ENCODE data around the gene DCDC1.
"Not testable (repeated sequence)": the region's sequence is repeated elsewhere in the genome, so short reads cannot be mapped to it uniquely, and the experiment has no call there.

The DCDC1 gene

GRCh38 chr11:30983776-30984441, 385.6 kb downstream of the DCDC1 start:
- DNase-seq (ENCODE audit: low read depth): no peak
- Histone ChIP-seq H3K9me3 (ENCODE audit: control insufficient read depth, low read length) (no peaks in the 10 kb centered on the region), H3K4me3 (ENCODE audit: low read length) (peak overlapping the region; percentile 17)

DNA sequence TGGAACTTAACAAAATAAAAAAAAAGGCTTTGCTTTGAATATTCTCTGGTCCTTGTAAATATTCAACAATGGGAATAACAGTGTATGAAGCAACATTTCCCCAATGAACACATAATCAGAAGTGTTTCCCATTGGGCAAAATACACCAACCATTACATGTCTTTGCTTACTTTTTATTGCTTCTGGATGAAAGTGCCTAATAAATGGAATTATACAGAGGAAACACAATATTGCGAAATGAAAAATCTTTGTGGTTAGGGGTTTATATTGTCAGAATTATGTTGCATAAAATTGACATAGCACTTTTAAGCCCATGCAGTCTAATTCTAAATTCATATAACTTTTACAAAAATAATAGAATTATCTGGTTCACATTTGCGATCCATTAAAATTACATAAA, 386.4 kb downstream of the DCDC1 start:
- Histone ChIP-seq H3K36me3 (ENCODE audit: control insufficient read depth, insufficient read depth, low read length, severe bottlenecking) (no peaks in the 10 kb centered on the region), H3K4me1 (ENCODE audit: control insufficient read depth, insufficient read depth, low read length) (peaks cover 10% of the 10 kb centered on the region), H3K4me3 (ENCODE audit: low read length) (no peak overlapping the region), H3K9ac (ENCODE audit: low read length) (no peak overlapping the region), H3K27me3 (replicated peaks; ENCODE audit: control insufficient read depth, insufficient read depth, low read length) (no peaks in the 10 kb centered on the region), H3K9me3 (ENCODE audit: control insufficient read depth, low read length) (no peaks in the 10 kb centered on the region)
- no peak for DNase-seq (ENCODE audit: low read depth)

More at GRCh38 chr11:30983776-30984441, 385.6 kb downstream of the DCDC1 start:
- Histone ChIP-seq H3K4me1 (ENCODE audit: control insufficient read depth, insufficient read depth, low read length) (peaks cover 10% of the 10 kb centered on the region), H3K36me3 (ENCODE audit: control insufficient read depth, insufficient read depth, low read length, severe bottlenecking) (no peaks in the 10 kb centered on the region), H3K9ac (ENCODE audit: low read length) (no peak overlapping the region), H3K27me3 (replicated peaks; ENCODE audit: control insufficient read depth, insufficient read depth, low read length) (no peaks in the 10 kb centered on the region)

DNA sequence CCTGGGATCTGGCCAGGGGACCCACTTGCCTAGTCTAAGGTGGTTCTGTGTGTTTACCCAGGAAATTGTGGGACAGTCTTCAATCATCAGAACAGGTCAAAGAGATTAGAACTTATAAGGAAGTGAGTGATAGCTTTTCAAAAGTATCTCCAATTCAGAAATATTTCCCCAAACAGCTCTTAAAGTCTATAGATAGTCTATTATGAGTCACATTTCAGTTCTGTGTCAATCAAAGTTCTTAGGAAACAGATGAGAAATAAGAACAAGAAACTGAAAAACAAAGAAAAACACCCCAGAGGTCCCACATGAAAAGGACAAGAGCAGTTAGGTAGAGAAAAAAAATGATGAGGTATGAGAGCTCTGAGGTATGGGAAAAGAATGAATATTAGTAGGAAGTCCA, 402.0 kb downstream of the DCDC1 start:
- Histone ChIP-seq H3K36me3 (ENCODE audit: control insufficient read depth, insufficient read depth, low read length, severe bottlenecking) (no peaks in the 10 kb centered on the region), H3K9ac (ENCODE audit: low read length) (no peak overlapping the region), H3K4me1 (ENCODE audit: control insufficient read depth, insufficient read depth, low read length) (no peaks in the 10 kb centered on the region), H3K9me3 (ENCODE audit: control insufficient read depth, low read length) (peaks cover 3% of the 10 kb centered on the region), H3K27me3 (replicated peaks; ENCODE audit: control insufficient read depth, insufficient read depth, low read length) (peaks cover 4% of the 10 kb centered on the region), H3K4me3 (ENCODE audit: low read length) (no peak overlapping the region)
- DNase-seq (ENCODE audit: low read depth): no peak

- Histone ChIP-seq H3K9ac (ENCODE audit: low read length) (no peak overlapping the region), H3K4me3 (ENCODE audit: low read length) (no peak overlapping the region), H3K36me3 (ENCODE audit: control insufficient read depth, insufficient read depth, low read length, severe bottlenecking) (no peaks in the 10 kb centered on the region), H3K27me3 (replicated peaks; ENCODE audit: control insufficient read depth, insufficient read depth, low read length) (peaks cover 4% of the 10 kb centered on the region), H3K4me1 (ENCODE audit: control insufficient read depth, insufficient read depth, low read length) (no peaks in the 10 kb centered on the region), H3K9me3 (ENCODE audit: control insufficient read depth, low read length) (no peaks in the 10 kb centered on the region)
- DNase-seq (ENCODE audit: low read depth): peak; percentile 41
Measured at GRCh38 chr11:30960387-30960992, 409.0 kb downstream of the DCDC1 start.

GRCh38 chr11:30956751-30957150, 412.8 kb downstream of the DCDC1 start:
- no peaks in the 10 kb centered on the region for H3K36me3 ChIP-seq (ENCODE audit: control insufficient read depth, insufficient read depth, low read length, severe bottlenecking)
- H3K4me3 ChIP-seq (ENCODE audit: low read length): no peak overlapping the region
- H3K4me1 ChIP-seq (ENCODE audit: control insufficient read depth, insufficient read depth, low read length): no peaks in the 10 kb centered on the region
- H3K27me3 ChIP-seq (replicated peaks; ENCODE audit: control insufficient read depth, insufficient read depth, low read length): no peaks in the 10 kb centered on the region
- H3K9me3 ChIP-seq (ENCODE audit: control insufficient read depth, low read length): no peaks in the 10 kb centered on the region
- no peak for DNase-seq (ENCODE audit: low read depth)
- no peak overlapping the region for H3K9ac ChIP-seq (ENCODE audit: low read length)

DNA sequence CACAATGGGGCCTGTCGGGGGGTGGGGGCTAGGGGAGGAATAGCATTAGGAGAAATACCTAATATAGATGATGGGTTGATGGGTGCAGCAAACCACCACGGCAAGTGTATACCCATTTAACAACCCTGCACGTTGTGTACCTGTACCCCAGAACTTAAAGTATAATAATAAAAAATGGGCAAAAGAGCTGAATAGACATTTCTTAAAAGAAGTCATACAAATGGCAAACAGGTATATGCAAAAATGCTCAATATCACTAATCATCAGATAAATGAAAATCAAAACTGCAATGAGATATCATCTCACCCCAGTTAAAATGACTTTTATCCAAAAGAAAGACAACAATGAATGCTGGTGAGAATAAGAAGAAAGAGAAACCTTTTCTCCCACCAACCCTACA, 419.7 kb downstream of the DCDC1 start:
- H3K36me3 ChIP-seq (ENCODE audit: control insufficient read depth, insufficient read depth, low read length, severe bottlenecking): no peaks in the 10 kb centered on the region
- H3K9ac ChIP-seq (ENCODE audit: low read length): no peak overlapping the region
- no peak for DNase-seq (ENCODE audit: low read depth)
- no peaks in the 10 kb centered on the region for H3K27me3 ChIP-seq (replicated peaks; ENCODE audit: control insufficient read depth, insufficient read depth, low read length)
- no peak overlapping the region for H3K4me3 ChIP-seq (ENCODE audit: low read length)
- H3K4me1 ChIP-seq (ENCODE audit: control insufficient read depth, insufficient read depth, low read length): no peaks in the 10 kb centered on the region
- peaks cover 2% of the 10 kb centered on the region for H3K9me3 ChIP-seq (ENCODE audit: control insufficient read depth, low read length)

DNA sequence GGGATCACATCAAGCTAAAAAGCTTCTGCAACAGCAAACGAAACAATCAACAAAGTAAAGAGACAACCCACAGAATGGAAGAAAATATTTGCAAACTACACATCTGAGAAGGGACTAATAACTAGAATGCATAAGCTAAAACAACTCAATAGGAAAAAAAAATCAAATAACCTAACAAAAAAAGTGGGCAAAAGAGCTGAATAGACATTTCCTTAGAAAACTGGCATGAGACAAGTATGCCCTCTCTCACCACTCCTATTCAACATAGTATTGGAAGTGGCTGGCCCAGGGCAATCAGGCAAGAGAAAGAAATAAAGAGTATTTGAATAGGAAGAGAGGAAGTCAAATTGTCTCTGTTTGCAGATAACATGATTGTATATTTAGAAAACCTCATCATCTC, 421.8 kb downstream of the DCDC1 start:
- not testable (repeated sequence) for H3K4me3 ChIP-seq (ENCODE audit: low read length); H3K9me3 ChIP-seq (ENCODE audit: control insufficient read depth, low read length); H3K27me3 ChIP-seq (replicated peaks; ENCODE audit: control insufficient read depth, insufficient read depth, low read length); DNase-seq (ENCODE audit: low read depth); H3K4me1 ChIP-seq (ENCODE audit: control insufficient read depth, insufficient read depth, low read length); H3K36me3 ChIP-seq (ENCODE audit: control insufficient read depth, insufficient read depth, low read length, severe bottlenecking); H3K9ac ChIP-seq (ENCODE audit: low read length)

DNA sequence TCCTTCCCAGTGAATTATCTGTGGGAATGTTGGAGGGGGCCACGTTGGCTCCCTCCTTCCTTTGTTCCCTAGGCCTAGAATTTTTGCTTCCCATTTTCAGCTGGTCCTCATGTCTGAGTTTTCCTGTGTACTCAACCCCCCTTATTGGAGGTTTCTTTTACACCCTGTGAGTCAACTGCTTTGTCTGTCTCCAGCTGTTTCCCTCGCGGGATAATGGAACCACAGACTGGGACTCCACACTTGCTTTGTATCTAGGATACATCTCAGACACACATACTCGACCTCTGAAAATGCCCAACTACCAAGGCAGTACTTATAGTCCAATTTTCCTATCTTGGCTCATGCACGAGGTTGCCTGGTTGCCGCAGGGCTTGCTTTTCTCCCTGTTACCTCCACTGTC, 430.7 kb downstream of the DCDC1 start:
- Histone ChIP-seq H3K4me3 (ENCODE audit: low read length) (no peak overlapping the region), H3K9ac (ENCODE audit: low read length) (no peak overlapping the region), H3K4me1 (ENCODE audit: control insufficient read depth, insufficient read depth, low read length) (peaks cover 5% of the 10 kb centered on the region), H3K27me3 (replicated peaks; ENCODE audit: control insufficient read depth, insufficient read depth, low read length) (no peaks in the 10 kb centered on the region), H3K9me3 (ENCODE audit: control insufficient read depth, low read length) (peaks cover 4% of the 10 kb centered on the region), H3K36me3 (ENCODE audit: control insufficient read depth, insufficient read depth, low read length, severe bottlenecking) (no peaks in the 10 kb centered on the region)
- DNase-seq (ENCODE audit: low read depth): no peak

DNA sequence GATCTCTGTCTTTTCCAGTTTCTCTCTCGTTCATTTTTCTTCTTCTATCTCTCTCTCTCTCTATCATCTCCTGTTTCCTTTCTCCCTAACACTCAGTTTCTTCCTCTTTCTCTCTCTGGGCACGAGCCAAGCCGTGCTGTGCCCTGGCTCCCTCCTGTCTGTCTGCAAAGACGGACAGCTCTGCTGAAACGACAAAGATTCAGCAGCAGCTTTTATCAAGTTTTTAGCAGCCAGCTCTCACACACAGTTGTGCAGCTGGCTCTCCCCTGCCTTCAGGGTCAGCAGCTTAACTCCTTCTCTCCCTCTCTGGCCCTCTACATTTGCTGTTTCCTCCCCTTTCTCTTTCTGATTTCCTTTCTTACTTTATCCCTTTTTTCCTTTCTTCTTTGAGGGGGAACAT, 431.4 kb downstream of the DCDC1 start:
- H3K4me1 ChIP-seq (ENCODE audit: control insufficient read depth, insufficient read depth, low read length): peaks cover 5% of the 10 kb centered on the region
- H3K9ac ChIP-seq (ENCODE audit: low read length): no peak overlapping the region
- peaks cover 4% of the 10 kb centered on the region for H3K9me3 ChIP-seq (ENCODE audit: control insufficient read depth, low read length)
- no peaks in the 10 kb centered on the region for H3K27me3 ChIP-seq (replicated peaks; ENCODE audit: control insufficient read depth, insufficient read depth, low read length)
- no peak for DNase-seq (ENCODE audit: low read depth)
- no peak overlapping the region for H3K4me3 ChIP-seq (ENCODE audit: low read length)
- no peaks in the 10 kb centered on the region for H3K36me3 ChIP-seq (ENCODE audit: control insufficient read depth, insufficient read depth, low read length, severe bottlenecking)

GRCh38 chr11:30936491-30936890, 433.0 kb downstream of the DCDC1 start:
- H3K27me3 ChIP-seq (replicated peaks; ENCODE audit: control insufficient read depth, insufficient read depth, low read length): no peaks in the 10 kb centered on the region
- no peak overlapping the region for H3K4me3 ChIP-seq (ENCODE audit: low read length)
- H3K36me3 ChIP-seq (ENCODE audit: control insufficient read depth, insufficient read depth, low read length, severe bottlenecking): no peaks in the 10 kb centered on the region
- no peak for DNase-seq (ENCODE audit: low read depth)
- peaks cover 5% of the 10 kb centered on the region for H3K4me1 ChIP-seq (ENCODE audit: control insufficient read depth, insufficient read depth, low read length)
- H3K9ac ChIP-seq (ENCODE audit: low read length): no peak overlapping the region
- H3K9me3 ChIP-seq (ENCODE audit: control insufficient read depth, low read length): peaks cover 4% of the 10 kb centered on the region

- H3K27me3 ChIP-seq (replicated peaks; ENCODE audit: control insufficient read depth, insufficient read depth, low read length): no peaks in the 10 kb centered on the region
- peaks cover 5% of the 10 kb centered on the region for H3K4me1 ChIP-seq (ENCODE audit: control insufficient read depth, insufficient read depth, low read length)
- peaks cover 4% of the 10 kb centered on the region for H3K9me3 ChIP-seq (ENCODE audit: control insufficient read depth, low read length)
- H3K36me3 ChIP-seq (ENCODE audit: control insufficient read depth, insufficient read depth, low read length, severe bottlenecking): no peaks in the 10 kb centered on the region
- no peak overlapping the region for H3K9ac ChIP-seq (ENCODE audit: low read length)
- H3K4me3 ChIP-seq (ENCODE audit: low read length): no peak overlapping the region
- DNase-seq (ENCODE audit: low read depth): no peak
Measured at GRCh38 chr11:30935861-30936260, 433.7 kb downstream of the DCDC1 start.

- Histone ChIP-seq H3K36me3 (ENCODE audit: control insufficient read depth, insufficient read depth, low read length, severe bottlenecking) (no peaks in the 10 kb centered on the region), H3K27me3 (replicated peaks; ENCODE audit: control insufficient read depth, insufficient read depth, low read length) (no peaks in the 10 kb centered on the region), H3K4me1 (ENCODE audit: control insufficient read depth, insufficient read depth, low read length) (peaks cover 3% of the 10 kb centered on the region), H3K9me3 (ENCODE audit: control insufficient read depth, low read length) (no peaks in the 10 kb centered on the region), H3K4me3 (ENCODE audit: low read length) (no peak overlapping the region), H3K9ac (ENCODE audit: low read length) (no peak overlapping the region)
- DNase-seq (ENCODE audit: low read depth): no peak
Measured at GRCh38 chr11:30926130-30926529, 443.4 kb downstream of the DCDC1 start.
